OCI-LY1 (cell line): ENCODE measurements around the gene SPATA33.

ENCODE experiments used
- CTCF ChIP-seq: fragments of 200-600 bp; sonication (generic), shearing (Covaris generic); IDR thresholded peaks from 2 replicates; pipeline ENCODE4 v1.5.1; 2017; ENCODE audit warnings: mild to moderate bottlenecking, antibody characterized with exemption, low read length, moderate library complexity, mixed read lengths
- EZH2 ChIP-seq: fragments of 200-600 bp; sonication (generic), shearing (Covaris generic); IDR thresholded peaks from 2 replicates; pipeline ENCODE4 v1.8.0; 2017; ENCODE audit warnings: borderline replicate concordance, mixed run types, mild to moderate bottlenecking, antibody characterized with exemption, low read length, moderate library complexity, mixed read lengths

GRCh38 chr16:89623511-89624261 lies 34.0 kb upstream of the SPATA33 start:
- TF ChIP-seq CTCF (no peak), EZH2 (no peak)
